HepG2 (cell line): ENCODE measurements around the gene JAGN1. TPM values are rescaled to one million over a fixed set of nuclear protein-coding genes. Genes with fewer than 3 reads are reported as not detected.

Experiments used
- DRAP1 ChIP-seq: IDR thresholded peaks from 2 replicates; pipeline ENCODE4 v1.6.1; 2016; ENCODE audit warnings: missing genetic modification reagents, missing compliant biosample characterization
- ETS1 ChIP-seq: sonication (generic); formaldehyde crosslinking; IDR thresholded peaks from 2 replicates; pipeline ENCODE4 v1.4.0; 2020; ENCODE audit warnings: missing genetic modification reagents
- HOMEZ ChIP-seq: IDR thresholded peaks from 2 replicates; pipeline ENCODE4 v1.6.1; 2016; ENCODE audit warnings: low read depth
- HOXA5 ChIP-seq: sonication (generic); formaldehyde crosslinking; IDR thresholded peaks from 2 replicates; pipeline ENCODE4 v1.4.0; 2020; ENCODE audit warnings: missing genetic modification reagents
- MATR3 ChIP-seq: sonication (generic); formaldehyde crosslinking; IDR thresholded peaks from 2 replicates; pipeline ENCODE4 v1.4.0; 2020; ENCODE audit warnings: missing genetic modification reagents
- MLXIP ChIP-seq: sonication (generic); formaldehyde crosslinking; IDR thresholded peaks from 2 replicates; pipeline ENCODE4 v1.9.0; 2021; ENCODE audit warnings: missing genetic modification reagents, borderline replicate concordance
- PCBP1 ChIP-seq: fragments of 200-400 bp; formaldehyde crosslinking; IDR thresholded peaks from 2 replicates; pipeline ENCODE4 v1.6.1; 2017; ENCODE audit warnings: mild to moderate bottlenecking, low read depth, low read length, borderline replicate concordance
- POLR2AphosphoS5 ChIP-seq: IDR thresholded peaks from 2 replicates; pipeline ENCODE4 v1.6.1; 2012; ENCODE audit warnings: low read depth, low read length
- PPARG ChIP-seq: conservative IDR thresholded peaks from 2 replicates; pipeline ENCODE4 v1.6.1; 2016; ENCODE audit warnings: missing biosample characterization, missing genetic modification reagents
- SKIL ChIP-seq: sonication (generic); formaldehyde crosslinking; IDR thresholded peaks from 2 replicates; pipeline ENCODE4 v1.8.0; 2022; ENCODE audit warnings: missing genetic modification reagents, mild to moderate bottlenecking, moderate library complexity, borderline replicate concordance
- TFDP2 ChIP-seq: sonication (generic); formaldehyde crosslinking; IDR thresholded peaks from 2 replicates; pipeline ENCODE4 v1.4.0; 2020; ENCODE audit warnings: missing genetic modification reagents
- TMF1 ChIP-seq: sonication (generic); formaldehyde crosslinking; IDR thresholded peaks from 2 replicates; pipeline ENCODE4 v1.8.1; 2022; ENCODE audit warnings: low read depth, missing genetic modification reagents
- ZFP36 ChIP-seq: fragments of 150-350 bp; IDR thresholded peaks from 2 replicates; pipeline ENCODE4 v1.6.1; 2018; ENCODE audit warnings: borderline replicate concordance, low read length, low read depth; ENCODE audit not compliant: partially characterized antibody
- ZNF282 ChIP-seq: fragments of 450-650 bp; IDR thresholded peaks from 2 replicates; pipeline ENCODE4 v1.6.1; 2018; ENCODE audit not compliant: partially characterized antibody
- ZNF562 ChIP-seq: sonication (generic); formaldehyde crosslinking; IDR thresholded peaks from 2 replicates; pipeline ENCODE4 v1.8.0; 2022; ENCODE audit warnings: missing genetic modification reagents, borderline replicate concordance
- ZNF773 ChIP-seq: sonication (generic); formaldehyde crosslinking; IDR thresholded peaks from 2 replicates; pipeline ENCODE4 v1.4.0; 2020; ENCODE audit warnings: missing genetic modification reagents, borderline replicate concordance
- polyA plus RNA-seq, 8 experiments: library from polyadenylated mRNA; depleted of rRNA in 3 of 8; stranded (reverse) in 7 of 8; unstranded in 1 of 8; fragments of >200 nt; fragmentation: Illumina TruSeq in 4 of 8; extraction: Trizol in 4 of 8; gene quantifications; 2 replicates each; pipeline versions ENCODE4 v1.2.1 to v1.2.3, GENCODE V29; 2011 to 2016; ENCODE audit warnings: low read depth in 4 of 8, missing spikeins in 1 of 8, mixed read lengths in 1 of 8; ENCODE audit not compliant: insufficient read depth in 1 of 8
- total RNA-seq, 5 experiments: library from RNA; depleted of rRNA; stranded (reverse); fragments of >200 nt; fragmentation: Illumina TruSeq; extraction: Trizol; gene quantifications; 2 replicates each; pipeline ENCODE4 v1.2.3, GENCODE V29; 2016; ENCODE audit warnings: low read depth in 1 of 5
- TF ChIP-seq, protein P1 (sequence below): sonication (generic); formaldehyde crosslinking; IDR thresholded peaks from 2 replicates; pipeline ENCODE4 v1.8.0; 2022; ENCODE audit warnings: mild to moderate bottlenecking, missing genetic modification reagents, borderline replicate concordance

JAGN1 gene
- total and polyA plus RNA-seq, 2 of the 13 experiments (the other 11 are each of a cell fraction or from before 2014, with no cell fraction given): 49.9 to 50.9 TPM

GRCh38 chr3:9933561-9934234 lies 43.3 kb downstream of the JAGN1 start, which contains the start of gene CRELD1 (continued):
- TF ChIP-seq ETS1 (CRISPR knock-in tag) (0 out of 2 replicates have a peak, but pooled peaks have one; percentile 21), PPARG (CRISPR knock-in tag) (0 out of 2 replicates have a peak, but pooled peaks have one; percentile 45), HOMEZ (CRISPR knock-in tag) (no peak), TMF1 (CRISPR knock-in tag) (no peak), SKIL (CRISPR knock-in tag) (no peak), ZNF773 (peak; percentile 35; the same call in 1 of the 2 replicates), ZNF282 (no peak), TFDP2 (CRISPR knock-in tag) (peak; percentile 89), ZFP36 (no peak), MATR3 (CRISPR knock-in tag) (no peak), HOXA5 (CRISPR knock-in tag) (peak; percentile 81; the same call in 1 of the 2 replicates), ZNF562 (CRISPR knock-in tag) (no peak; the same call in 1 of the 2 replicates), POLR2AphosphoS5 (peak; percentile 75), DRAP1 (CRISPR knock-in tag) (peak; percentile 97), PCBP1 (no peak), MLXIP (CRISPR knock-in tag) (peak; percentile 17; the same call in 1 of the 2 replicates)
- TF ChIP-seq, protein P1, sequence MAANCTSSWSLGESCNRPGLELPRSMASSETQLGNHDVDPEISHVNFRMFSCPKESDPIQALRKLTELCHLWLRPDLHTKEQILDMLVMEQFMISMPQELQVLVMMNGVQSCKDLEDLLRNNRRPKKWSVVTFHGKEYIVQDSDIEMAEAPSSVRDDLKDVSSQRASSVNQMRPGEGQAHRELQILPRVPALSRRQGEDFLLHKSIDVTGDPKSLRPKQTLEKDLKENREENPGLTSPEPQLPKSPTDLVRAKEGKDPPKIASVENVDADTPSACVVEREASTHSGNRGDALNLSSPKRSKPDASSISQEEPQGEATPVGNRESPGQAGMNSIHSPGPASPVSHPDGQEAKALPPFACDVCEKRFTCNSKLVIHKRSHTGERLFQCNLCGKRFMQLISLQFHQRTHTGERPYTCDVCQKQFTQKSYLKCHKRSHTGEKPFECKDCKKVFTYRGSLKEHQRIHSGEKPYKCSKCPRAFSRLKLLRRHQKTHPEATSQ (CRISPR knock-in tag): no peak
